T follicular helper cell (primary cell): ENCODE results near the gene KIF1A.
"Not testable (repeated sequence)": the region's sequence is repeated elsewhere in the genome, so short reads cannot be mapped to it uniquely, and the experiment has no call there.

Experiments used
- DNase-seq: peaks from one replicate; pipeline ENCODE4 v3.0.0-alpha.2; 2020; ENCODE audit warnings: low read depth

KIF1A gene

DNA sequence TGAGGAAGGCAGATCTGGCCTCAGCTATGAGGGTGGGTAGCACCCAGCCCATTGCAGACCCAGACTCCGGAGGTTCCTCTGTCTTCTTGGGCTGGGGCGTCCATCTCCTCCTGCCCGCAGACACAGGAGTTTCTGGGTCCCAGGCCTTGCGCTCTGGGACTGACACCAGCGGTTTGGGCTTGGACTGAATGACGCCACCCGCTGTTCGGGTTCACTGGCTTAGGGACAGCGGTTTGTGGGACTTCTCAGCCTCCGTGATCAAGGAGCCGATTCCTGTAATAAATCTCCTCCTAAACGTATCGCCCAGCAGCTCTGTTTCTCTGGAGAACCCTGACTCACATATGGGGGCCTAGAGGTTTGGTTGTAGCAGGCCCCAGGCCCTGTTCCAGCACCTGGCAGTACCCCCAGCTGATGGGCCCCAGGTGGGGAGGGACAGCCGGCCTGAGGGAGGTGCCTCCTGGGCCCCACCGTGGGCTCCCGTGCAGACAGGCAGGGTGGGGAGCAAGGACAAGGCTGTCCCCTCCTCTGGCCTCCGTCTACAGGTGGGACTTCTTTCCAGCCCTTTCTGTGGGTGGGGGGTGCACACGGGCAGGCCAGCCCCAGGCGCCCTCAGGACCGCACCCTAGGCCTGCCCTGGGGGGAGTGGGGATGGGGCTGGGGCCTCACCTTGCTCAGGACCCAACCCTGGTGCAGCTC, 132.8 kb downstream of the KIF1A start:
- DNase-seq: no peak

- no peak for DNase-seq
Measured at GRCh38 chr2:240686460-240686859, 133.6 kb downstream of the KIF1A start.

DNA sequence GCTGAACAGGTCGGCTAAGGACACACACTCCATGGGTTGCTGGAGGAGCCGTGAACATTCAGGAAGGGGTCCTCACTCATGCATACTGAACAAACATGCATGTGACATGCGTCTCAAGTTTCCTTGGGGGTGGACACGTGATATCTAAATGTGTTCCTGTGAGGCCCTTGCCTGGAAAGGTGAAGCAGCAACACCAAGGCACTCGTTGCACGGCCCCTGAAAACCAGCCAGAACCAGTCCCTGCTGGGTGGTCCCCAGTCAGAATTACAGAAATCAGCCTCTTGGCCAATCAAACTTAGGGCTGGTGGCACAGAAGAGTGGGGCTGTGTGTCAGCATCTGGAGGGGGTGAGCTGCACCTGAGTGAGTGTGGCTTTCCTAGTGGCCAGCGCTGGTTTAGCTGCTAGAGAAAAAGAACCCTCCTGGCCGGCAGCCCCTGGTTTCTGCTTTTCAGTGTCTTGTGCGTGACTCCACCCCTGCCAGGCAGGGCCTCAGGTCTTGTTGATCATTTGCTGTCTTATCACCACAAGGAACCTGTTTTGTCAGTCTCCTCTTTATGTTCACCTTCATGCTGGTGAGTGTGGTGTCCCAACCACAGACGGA, 134.1 kb downstream of the KIF1A start:
- no peak for DNase-seq

GRCh38 chr2:240683980-240684728, 135.9 kb downstream of the KIF1A start:
- DNase-seq: not testable (repeated sequence)

DNA sequence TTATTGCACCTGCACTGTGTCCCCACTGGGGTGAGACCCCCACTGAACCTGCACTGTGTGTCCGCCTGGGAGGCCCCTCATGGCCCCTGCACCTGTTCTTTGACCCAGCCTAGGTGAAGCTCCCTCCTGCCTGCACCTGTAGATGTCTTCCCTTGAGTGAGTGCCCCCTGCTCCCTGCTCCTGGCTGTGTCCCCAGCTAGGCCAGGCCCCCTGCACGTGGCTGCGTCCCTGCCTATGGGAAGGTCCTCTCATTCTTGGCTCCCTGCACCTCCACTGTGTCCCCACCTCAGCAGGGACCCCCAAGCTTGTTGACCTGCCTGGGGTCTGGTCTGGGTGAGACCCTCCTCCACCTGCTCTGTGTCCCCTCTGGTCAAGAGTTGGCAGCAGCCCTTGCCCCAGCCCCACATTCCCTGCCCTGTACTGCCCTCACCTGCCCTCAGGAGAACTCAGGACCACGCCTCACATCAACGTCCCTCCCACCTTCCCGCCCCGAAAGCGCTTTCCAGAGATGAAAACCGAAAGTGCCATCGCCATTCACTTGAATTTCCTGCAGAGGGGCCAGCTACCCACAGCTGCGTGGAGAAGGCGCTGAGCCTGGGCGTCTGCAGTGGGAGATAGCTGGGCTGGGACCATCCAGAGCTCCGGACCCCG, 136.6 kb downstream of the KIF1A start:
- not testable (repeated sequence) for DNase-seq

DNA sequence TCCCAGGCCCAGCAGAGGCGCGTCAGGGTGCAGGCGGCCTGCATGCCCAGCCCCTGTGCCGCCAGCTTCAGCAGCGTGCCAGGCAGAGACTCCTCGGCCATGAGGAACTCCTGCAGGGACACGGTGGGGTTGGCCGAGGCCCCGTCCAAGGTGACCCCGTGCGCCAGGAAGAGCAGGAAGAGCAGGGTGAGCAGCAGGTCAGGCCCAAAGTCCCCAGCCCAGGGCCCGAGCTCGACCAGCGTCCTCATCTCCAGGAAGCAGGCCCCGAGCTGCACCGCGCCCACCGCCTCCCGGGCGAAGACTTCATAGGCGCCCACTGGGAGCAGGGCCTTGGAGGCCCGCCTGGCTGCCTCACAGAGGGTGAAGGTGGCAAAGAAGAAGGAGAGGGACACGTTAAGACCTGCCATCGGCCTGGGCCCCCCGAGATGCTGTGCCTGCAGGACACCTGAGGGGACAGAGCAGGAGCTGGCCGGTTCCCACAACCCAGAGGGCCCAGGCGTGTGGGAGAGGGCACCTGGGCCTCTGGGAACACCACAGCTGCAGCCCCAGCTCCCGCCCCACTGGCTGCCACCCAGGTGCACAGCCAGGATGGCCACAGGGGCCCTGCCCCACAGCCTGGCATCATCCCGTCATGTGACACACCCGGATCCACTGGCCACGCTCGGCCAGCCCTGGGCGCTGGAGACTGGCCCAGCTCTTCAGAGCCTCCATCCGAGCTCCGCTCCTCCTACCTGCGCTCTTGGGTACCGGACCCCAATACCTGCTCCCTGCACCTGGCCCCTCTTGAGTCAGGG, 137.4 kb downstream of the KIF1A start, which contains the start of gene AQP12B:
Gene AQP12B (minus strand): TSS at position 455 of the 794 bp plus-strand sequence. CDS start 48 bp downstream, at position 407.
- DNase-seq: not testable (repeated sequence)

- not testable (repeated sequence) for DNase-seq
Measured at GRCh38 chr2:240680185-240680584, 139.8 kb downstream of the KIF1A start.

- not testable (repeated sequence) for DNase-seq
Measured at GRCh38 chr2:240678909-240679308, 141.1 kb downstream of the KIF1A start.

DNA sequence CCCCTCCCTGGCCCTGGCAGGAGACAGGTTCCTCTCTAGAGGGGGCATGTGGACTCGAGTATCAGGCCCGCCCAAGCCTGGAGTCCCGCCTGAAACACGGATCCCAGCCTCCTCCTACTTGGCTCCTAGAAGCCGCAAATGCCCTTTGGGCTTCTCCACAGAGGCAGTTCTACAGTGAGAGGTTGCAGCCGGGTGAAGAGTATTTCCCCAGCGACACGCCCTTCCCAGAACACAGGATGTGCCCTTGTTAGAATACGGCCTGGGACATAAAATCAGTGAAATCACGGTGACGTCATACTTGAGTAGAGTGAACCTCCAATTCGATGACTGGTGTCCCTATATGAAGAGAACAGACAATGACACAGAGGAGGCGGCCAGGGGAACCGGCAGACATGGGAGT, 142.0 kb downstream of the KIF1A start:
- not testable (repeated sequence) for DNase-seq

GRCh38 chr2:240675345-240675744, 144.7 kb downstream of the KIF1A start:
- not testable (repeated sequence) for DNase-seq

DNA sequence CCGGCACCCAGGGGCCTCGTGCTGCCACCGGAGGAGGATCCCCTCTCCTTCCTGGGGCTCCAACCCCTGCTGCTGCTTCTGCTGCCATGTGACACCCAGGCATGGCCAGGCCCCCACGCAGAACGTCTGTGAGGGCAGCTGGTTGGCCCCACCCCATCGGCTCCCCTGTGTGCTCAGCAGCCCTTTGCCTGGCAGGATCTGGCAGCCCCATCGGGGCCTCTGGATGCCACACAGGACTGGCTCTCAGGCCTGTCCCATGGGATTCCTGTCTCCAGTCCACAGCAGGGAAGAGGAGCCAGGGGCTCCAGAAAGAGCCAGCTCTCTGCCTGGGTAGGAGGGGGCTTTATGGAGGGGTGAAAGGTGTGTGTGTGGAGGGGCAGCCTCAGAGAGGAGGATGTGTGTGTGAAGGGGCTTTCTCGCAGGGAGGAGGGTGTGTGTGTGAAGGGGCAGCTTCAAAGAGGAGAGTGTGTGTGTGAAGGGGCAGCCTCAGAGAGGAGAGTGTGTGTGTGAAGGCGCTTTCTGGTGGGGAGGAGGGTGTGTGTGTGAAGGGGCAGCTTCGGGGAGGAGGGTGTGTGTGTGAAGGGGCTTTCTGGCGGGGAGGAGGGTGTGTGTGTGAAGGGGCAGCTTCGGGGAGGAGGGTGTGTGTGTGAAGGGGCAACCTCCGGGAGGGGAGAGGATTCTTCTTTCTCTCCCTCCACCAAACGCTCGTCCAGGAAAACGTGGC, 145.4 kb downstream of the KIF1A start:
- not testable (repeated sequence) for DNase-seq

- no peak for DNase-seq
Measured at GRCh38 chr2:240672701-240673190, 147.3 kb downstream of the KIF1A start.

DNA sequence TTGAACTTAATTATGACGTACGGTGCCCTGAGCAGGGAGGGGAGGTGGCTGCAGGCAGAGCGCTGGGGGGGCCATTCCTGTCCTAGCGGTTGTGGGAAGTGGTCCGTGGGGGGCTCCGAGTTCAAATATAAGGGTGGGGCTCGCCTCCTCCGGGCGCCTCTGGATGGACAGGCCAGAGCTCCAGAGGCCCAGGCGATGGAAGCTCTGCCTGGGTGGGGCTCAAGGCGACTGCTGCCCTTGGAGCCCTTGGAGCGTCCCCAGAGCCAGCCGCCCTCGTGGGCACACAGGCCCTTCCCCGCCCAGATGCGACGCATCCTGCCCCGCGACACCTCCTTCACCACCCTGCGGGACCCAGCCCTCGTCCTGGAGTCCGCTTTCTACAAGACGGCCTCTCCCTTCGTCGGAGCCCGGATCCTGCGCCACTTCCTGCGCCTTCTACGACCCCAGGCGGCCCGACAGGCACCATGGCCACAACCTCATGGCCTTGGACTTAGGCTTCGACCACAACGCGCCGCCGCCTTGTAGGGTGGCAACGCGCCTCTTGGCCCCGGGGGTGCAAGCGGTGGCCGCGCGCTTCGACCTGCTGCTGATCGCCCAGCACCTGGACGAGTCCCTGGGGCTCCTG, 147.8 kb downstream of the KIF1A start:
- DNase-seq: no peak

DNA sequence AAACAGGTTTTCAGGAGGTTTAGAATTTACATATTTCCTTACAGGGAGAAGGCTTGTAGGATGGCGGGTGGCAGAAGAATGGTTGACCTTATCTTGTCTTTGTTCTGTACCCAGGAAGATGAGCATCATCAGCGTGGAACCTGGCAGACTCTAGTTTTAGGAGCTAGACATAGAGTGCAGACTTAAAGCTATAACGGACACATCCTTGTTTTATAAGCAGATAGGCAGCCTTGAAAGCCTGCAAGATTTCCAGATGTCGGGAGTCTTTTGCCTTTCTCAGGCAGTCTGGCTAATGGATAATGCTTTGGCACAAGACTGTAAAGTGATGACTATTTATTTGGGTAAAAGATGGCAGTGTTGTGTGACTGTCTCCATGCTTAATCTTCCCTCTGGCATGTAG, 149.1 kb downstream of the KIF1A start:
- DNase-seq: no peak

DNA sequence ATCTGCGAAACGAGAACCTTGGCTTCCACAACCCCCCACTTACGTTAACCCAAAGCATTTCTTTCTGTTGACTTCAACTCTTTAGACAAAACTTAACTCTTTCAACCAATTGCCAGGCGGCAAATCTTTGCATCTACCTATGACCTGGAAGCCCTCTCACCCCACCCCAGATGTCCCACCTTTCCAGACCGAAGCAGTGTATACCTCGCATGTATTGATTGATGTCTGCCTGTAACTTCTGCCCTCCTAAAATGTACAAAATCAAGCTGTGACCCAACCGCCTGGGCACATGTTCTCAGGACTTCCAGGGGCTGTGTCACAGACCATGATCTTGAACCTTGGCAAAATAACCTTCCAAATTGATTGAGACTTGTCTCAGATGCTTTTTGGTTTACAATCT, 149.6 kb downstream of the KIF1A start:
- no peak for DNase-seq

- no peak for DNase-seq
Measured at GRCh38 chr2:240664622-240665021, 155.4 kb downstream of the KIF1A start.
